HG03565 (cell line): ENCODE results near the gene OR8D1.

Experiments used
- ATAC-seq: cut with Tn5 transposase; IDR thresholded peaks from one replicate; pipeline ENCODE4 v1.9.1; 2021; ENCODE audit warnings: mild to moderate bottlenecking, moderate library complexity; ENCODE audit not compliant: unreplicated experiment

The OR8D1 gene

DNA sequence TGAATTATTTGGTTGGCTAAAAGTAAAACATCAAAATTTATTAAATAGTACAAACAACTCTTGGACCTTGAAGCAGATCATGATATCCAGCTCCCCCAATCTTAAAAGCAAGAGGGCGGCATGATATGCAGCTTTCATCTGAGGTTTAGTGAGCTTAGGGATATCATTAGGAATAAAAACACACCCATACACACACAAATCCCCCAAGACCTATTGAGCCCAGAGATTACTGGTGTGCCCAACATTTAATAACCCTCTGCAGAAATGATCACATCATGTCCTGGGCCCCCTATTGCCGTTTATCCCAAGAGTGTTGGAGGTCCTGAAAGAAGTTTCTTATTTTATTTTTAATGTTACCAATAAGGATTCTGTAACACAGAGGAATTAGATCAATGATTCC lies at the start of gene OR8D1:
OR8D1 (minus strand) TSS at position 101 of the 400 bp plus-strand sequence. CDS start 3,183 bp downstream, outside the sequence.
- ATAC-seq: no peak

DNA sequence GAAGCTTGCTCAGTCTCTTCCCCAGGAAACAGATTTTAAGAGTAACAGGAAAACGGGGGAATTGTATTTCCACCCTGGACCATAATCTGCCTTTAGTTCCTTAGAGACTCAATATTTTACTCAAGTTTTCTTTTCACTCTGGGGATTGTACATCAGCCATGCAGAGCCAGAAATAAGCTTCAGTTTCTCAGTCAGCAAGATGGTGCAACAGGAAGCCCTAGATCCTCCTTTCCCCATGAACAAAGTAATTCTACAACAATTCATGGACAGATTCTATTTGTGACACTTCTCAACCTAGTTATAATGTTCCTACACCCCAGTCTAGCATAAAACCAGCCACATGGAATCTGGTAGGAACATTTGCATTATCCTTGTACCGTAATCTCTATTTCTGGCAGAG lies 45.8 kb upstream of the OR8D1 start:
- ATAC-seq: no peak

DNA sequence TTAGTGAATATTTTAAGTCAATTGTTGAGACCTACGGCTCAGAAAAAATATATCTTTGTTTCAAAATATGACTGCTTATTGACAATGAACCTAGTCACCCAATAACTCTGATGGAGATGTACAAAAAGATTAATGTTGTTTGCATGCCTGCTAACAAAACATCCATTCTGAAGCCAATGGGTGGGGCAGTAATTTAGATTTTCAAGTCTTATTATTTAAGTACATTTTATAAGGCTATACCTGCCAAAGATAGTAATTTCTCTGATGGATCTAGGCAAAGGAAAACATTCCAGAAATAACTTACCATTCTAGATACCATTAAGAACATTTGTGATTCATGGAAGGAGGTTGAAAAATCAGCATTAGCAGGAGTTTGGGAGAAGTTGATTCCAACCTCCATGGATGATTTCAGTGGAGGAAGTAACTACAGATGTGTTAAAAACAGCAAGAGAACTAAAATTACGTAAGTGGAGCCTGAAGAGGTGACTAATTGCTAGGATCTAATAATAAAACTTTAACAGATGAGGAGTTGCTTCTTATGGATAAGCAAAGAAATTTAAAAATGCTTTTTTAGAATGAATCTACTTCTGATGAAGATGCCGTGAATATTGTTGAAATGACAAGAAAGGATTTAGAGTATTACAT lies 32.7 kb upstream of the OR8D1 start:
- no peak for ATAC-seq

DNA sequence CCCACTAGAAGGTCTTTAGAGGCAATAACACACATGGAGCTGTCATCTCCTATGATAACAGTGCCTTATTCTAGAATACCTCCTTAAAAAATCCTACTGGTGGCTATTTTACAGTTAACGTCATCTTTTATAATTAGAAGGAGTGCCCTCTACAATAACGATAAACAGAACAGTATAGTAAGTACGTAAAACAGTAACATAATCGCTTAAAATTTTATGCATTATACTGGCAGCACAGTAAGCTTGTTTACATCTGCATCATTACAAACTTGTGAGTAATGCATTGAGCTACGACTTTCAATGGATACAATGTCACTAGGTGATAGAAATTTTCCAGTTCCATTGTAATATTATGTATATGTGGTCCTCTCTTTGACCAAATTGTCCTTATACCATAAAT lies 30.6 kb upstream of the OR8D1 start:
- ATAC-seq: no peak

DNA sequence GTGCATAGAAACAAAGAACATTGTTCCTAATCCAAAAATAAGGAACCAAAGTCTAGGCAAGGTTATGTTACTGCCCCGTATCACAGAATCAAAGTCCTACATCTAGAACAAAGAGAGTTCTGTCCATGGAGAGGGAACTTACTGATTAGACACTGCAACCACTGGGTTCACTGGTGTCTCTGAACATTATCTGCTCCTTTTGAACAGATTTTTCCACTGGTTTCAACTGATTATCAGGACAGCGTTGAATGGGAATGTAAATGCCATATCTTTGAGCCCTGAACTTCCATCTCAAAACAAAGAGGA lies 26.3 kb upstream of the OR8D1 start:
- no peak for ATAC-seq

DNA sequence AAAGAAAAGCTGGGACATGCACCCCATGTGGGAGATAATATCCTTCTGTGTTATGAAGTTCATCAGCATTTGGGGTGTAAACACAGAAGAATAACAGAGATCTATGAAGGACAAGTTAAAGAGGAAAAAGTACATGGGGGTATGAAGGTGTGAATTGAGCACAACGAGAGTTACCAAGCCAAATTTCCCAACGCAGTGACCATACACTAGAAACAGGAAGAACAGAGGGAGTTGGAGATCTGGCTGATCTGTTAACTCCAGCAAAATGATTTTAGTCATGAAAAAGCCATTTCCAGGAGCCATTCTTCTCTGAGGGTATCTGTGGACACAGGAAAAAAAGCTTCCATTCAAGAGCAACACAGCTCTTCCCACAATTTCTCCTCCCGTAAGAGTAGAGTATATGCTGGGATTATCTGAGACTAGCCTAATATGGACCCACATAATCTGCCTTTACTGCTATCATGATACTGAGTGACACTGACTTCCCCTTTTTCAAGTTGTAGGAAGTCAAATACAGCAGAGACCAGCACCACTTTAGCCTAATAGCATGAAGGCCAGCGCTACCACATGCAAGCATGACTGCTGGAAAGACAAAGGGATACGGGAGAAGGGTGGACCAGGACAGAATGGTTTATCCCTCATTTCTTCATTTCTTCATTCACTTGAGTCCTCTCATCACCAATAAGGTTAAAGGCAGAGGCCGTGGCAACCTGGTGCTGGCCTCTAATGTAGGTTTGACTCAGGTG lies 25.8 kb upstream of the OR8D1 start:
- ATAC-seq: no peak

DNA sequence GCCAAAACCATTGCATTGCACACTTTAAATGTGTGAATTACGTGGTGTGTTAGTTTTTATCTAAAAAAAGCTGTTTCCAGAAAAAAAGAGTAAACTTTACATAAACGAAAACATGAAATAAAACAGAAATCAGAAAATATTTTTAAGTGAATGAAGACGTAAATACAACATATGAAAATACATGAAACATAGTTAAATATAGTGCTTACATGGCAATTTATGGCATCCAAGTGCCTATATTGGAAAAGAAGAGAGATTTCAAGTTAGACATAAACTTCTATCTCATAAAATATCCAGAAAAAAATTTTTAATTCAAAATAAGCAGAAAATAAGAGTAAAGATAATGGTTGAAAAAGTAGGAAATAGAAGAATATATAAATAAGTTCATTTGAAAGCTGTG lies 18.1 kb upstream of the OR8D1 start:
- no peak for ATAC-seq

DNA sequence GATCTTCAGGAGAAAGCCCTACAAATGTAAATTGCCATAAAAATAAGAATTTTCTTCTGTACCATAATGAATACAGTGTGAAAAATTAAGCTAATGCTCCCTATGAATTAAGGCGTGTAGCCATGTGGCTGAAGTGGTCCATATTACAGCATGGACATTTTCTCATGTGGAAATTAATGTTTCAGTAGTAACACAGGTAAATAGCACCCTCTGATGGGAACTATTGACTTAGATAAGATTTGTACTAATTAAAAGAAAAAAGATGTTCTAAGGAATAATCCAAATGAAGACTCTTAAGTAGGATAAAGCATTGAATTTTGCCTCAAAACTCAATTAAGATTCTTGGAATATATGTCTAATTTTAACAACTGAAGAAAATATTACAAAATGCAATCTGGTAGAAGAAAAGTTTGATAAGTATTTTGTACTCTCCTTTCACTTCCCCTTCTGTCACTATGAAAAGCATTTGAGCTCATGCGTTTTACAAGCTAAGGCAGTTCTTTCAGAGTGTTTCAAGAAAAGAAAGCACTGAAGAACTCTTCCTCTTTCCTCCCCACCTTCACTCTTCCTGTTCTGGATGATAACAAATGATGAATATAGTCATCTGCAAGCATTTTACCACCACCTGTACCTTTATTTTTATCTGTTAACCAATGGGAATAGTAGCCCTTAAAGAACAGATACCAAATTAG lies 16.2 kb upstream of the OR8D1 start:
- peak; percentile 89 for ATAC-seq

DNA sequence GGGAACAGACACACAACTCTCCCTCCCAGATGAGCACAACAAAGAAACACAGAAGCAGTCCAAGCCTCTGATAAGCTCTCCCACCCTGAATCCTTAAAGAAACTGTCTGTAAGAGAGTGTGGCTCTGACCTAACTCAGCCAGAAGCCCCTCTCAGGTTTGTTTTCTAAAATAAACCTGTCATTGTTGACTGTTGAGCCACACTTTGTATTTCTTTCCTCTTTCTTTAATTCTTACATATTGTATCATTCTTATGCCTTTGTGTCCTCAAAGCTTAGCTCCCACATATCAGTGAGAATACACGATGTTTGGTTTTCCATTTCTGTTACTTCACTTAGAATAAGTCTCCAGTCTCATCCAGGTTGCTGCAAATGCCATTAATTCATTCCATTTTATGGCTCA lies 14.0 kb upstream of the OR8D1 start:
- ATAC-seq: no peak

DNA sequence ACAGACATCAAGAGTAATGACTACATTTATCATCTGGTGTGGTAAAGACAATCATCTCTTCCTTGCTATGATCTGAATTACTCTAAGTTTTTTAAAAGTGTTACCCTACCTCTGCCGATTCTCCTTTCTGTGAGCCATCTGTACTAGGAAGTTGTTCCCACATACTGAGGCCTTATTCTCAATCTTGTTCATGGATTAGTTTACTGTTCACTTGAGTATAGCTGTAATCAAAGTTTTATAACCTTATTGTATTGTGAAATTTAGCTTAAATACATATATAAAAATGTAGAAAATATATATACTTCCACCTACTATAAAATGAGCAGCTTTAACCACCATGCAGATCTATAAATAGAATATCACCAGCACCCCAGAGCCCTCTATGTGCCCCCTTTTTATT lies 8.6 kb upstream of the OR8D1 start:
- no peak for ATAC-seq

DNA sequence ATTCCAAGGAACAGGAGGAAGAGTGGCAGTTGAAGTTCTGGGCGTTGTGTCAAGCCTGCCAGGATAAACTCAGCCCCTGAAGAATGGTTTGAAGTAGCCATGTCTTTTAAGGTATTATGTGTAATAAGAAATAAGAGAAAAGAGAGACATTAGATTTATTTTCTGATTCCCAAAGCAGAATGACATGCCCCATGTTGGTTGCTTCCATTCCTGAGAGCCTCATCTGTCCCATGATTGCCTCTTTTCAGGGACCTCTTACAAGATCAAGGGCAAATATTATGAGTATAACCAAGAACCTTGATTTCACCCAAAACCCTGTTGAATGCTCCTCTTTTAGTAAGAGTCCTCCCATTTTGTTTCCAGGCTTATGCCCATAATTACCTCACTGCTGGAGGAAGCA lies 6.3 kb upstream of the OR8D1 start, which contains the start of gene OR8D2:
OR8D2 (minus strand) TSS at position 101 of the 400 bp plus-strand sequence; CDS start at position 101, 0 bp downstream.
- no peak for ATAC-seq

DNA sequence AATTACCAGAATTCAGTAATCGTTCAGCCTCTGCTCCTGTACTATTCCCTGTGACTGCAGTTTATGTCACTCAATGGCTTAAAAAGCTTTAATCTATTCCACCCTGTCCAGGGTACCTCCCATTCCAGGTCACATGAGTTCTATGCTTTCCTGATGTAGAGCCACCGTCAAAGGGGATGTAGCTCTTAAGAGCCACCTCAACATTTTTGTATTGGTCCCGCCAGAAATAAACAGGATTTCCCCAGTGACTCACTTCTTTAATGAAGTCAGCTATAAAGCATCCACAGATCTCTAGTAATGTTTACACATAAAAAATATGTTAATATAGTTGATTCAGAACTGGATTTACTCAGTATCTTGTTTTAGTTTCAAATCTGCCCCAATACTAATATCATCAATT lies 1.3 kb upstream of the OR8D1 start:
- ATAC-seq: no peak

DNA sequence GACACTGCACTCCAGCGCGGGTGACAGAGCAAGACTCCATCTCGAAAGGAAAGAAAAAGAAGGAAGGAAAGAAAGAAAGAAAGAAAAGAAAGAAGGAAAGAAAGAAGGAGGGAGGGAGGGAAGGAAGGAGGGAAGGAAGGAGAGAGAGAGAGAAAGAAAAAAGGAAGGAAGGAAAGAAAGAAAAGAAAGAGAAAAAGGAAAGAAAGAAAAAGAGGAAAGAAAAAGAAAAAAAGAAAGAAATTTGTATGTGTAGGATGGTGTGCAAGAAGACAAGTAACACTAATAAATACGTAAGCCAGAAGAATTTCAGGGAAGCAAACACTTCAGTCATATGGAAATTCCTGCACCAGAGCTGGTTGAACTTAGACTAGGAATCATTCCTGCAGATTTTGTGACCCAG lies 618 bp downstream of the OR8D1 start:
- no peak for ATAC-seq

DNA sequence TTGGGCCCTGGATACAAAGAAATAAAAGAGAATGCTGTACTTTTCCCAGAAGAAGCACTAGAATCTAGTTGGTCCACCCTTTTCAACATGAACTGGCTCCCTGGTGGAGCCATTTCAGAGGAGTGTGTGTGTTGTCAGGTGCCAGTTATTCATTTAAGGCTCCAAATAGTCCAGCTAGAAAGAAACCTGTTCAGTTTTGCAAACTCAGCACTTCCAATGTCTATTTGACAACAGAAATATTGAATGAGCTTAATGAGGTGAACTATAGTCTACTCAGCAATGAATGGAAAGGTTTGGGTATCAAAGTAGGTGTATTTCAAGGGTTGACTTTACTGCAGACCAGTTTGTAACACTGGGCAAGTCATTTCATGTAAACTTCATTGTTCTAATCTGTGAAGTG lies 2.1 kb downstream of the OR8D1 start:
- no peak for ATAC-seq

DNA sequence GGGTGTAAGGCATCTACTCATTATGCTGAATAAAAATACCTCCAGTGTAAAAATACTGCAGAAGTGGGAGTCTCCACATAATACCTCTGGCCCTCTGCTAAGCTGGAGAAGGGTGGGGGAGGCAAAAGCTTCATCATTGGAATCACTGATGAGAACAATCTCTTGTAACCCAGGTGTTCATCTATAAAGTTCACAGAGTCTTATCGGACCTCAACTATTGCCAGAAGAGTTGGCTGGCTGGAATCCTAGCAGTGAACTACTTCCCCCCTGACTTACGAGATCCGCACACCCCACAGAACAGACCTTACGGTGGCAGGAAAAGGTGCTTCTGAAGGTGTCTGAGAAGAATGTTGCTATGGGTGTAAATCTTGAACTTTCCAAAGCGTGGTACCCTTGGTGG lies 2.5 kb downstream of the OR8D1 start:
- no peak for ATAC-seq

DNA sequence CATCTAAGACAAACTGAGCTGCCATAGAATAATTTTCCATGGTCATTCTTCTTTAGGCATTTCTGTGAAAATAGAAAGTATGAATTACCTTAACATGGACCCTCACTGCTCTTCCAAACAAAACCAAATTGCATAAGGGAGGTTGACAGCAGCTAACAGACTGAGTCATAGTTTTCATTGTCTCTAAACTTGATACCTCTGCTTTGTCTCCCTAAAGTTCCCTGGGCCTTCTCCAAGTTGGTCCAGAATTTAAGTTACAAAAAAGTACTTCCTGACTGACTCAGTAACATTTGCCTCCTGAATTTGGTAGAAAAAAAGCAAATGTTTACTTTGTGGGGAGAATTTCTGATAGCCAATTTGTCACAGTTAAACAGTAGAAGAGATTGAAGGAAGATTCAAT lies 3.0 kb downstream of the OR8D1 start:
- ATAC-seq: no peak

DNA sequence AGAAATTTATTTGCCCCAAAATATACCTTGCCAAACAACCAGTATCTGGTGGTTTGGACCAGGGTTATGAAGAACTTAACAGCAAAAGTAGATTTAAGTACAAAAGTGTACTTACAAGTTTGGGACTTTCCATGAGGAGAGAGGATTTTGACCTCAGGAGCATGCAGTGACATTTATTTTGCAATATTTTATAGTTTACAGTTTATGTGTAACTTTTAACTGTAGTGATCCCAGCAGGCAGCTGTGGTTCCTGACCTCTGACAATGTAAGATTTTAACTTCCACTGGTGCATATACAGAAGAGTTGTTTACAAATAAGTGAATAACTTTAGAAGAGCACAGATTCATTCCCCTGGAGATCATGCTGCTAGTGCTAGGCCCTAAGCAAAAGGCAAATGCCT lies 6.7 kb downstream of the OR8D1 start:
- ATAC-seq: no peak

DNA sequence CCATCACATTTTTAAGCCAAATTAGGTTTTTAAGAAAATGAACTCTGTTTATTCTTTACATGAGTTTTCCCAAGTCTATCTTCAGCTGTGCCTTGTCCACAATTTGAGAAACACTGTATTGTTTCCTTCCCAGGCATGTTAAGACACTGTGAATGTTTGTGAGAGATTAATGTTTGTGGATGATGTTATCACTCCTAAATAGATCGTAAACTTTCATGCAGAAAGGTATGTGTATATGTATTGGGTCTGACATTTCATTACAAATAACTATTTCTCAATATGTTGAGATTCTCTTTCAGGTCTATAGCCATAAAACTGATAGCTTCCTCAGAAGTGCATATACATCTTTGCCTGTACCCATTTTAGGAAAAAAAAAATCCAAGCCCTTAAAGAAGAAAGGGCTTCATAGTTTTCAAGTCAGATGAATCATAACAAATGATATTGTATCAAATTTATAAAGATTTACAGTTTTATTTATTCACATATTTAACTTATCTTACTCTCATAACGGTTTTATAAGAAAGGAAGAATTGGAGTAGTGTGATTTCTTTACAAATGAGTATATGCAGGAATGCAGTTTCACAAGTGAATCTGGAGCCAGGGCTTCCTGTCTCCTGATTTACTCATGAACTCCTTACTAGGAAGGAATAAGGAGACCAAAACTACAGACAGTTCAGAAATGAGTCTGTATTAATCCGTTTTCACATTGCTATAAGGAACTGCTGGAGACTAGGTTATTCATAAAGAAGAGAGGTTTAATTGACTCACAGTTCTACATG lies 11.2 kb downstream of the OR8D1 start:
- no peak for ATAC-seq

DNA sequence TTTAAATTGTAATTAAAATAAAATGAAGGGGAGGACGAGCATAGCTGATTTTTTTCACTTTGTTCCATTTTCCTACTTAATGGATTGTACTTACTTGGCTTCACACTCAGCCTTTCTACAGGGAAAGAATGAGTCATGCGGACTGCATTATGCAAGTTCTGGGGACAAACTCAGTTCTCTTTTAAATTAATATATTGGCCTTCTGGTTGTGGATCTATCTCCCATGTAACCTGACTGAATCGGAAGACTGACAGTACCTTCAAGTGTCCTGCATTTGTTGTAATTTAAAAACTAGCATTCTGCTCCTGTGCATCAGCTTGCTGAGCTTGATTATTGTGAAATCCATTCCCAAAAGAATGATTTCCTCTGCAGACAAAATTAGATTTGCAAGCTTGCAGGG lies 12.2 kb downstream of the OR8D1 start:
- ATAC-seq: no peak

DNA sequence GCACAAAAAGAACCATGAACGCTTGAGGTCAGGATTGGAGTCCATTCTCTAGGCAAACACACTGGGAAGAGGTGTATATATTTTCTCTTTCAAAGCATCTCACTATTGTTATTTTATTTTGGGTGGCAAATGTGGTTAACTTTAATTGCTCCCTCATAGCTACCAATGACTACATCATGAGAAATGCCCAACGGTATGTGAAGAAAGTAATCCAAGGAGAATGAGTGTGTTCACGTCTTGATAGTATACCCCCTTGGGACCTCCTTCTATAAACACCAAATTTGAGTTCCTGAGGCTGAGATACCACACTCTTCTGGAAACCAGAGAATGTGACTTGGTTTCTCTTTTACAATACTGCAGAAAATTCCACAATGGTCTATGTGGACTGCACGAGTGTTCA lies 15.8 kb downstream of the OR8D1 start:
- ATAC-seq: no peak

DNA sequence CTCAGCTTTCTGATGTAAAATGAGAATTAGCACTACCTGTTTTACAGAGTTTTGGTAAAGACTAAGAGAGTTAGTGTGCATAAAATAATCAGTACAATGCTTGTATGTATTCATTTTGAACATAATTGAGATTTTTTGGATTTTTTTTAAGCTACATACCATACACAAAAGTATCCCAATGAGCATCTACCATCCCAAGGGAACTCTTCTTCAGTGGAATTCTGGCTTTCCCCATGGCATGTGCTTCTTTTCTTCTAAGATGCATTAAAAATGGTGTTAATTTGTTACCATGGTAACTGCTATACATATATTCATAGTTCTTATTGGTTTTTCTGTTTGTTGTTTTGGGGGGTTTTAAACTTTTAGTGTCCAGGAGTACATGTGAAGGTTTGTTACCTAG lies 17.7 kb downstream of the OR8D1 start:
- no peak for ATAC-seq
